Fibroblast of pulmonary artery (primary cell): ENCODE data around the gene ERC2.

Experiments
- DNase-seq: peaks from one replicate; pipeline ENCODE4 v3.0.0-alpha.2; 2010; ENCODE audit warnings: low read depth
- H3K4me3 ChIP-seq: replicated peaks from 2 replicates; pipeline ENCODE4 v1.5.1; 2011; ENCODE audit warnings: low read depth, mild to moderate bottlenecking, control low read depth, low read length, moderate library complexity
- CTCF ChIP-seq: IDR thresholded peaks from 2 replicates; pipeline ENCODE4 v1.5.1; 2011; ENCODE audit warnings: mild to moderate bottlenecking, control low read depth, low read length, inconsistent platforms; ENCODE audit errors: missing control alignments

The ERC2 gene

GRCh38 chr3:56001991-56002390, 466.3 kb downstream of the ERC2 start:
- DNase-seq, result no peak
- no peak overlapping the region for H3K4me3 ChIP-seq
- no peak for TF ChIP-seq CTCF

- DNase-seq, result no peak
- H3K4me3 ChIP-seq, result no peak overlapping the region
- TF ChIP-seq CTCF, result no peak
Measured at GRCh38 chr3:56001537-56001936, 466.7 kb downstream of the ERC2 start.

- DNase-seq, result no peak
Measured at GRCh38 chr3:55989366-55989765, 478.9 kb downstream of the ERC2 start.

GRCh38 chr3:55988905-55989304, 479.4 kb downstream of the ERC2 start:
- no peak overlapping the region for H3K4me3 ChIP-seq
- DNase-seq, result no peak
- TF ChIP-seq CTCF, result no peak

More at GRCh38 chr3:55989366-55989765, 478.9 kb downstream of the ERC2 start:
- TF ChIP-seq CTCF, result no peak
- H3K4me3 ChIP-seq, result no peak overlapping the region

- no peak for DNase-seq
- TF ChIP-seq CTCF, result no peak
- H3K4me3 ChIP-seq, result no peak overlapping the region
Measured at GRCh38 chr3:55984626-55985025, 483.6 kb downstream of the ERC2 start.

- no peak for TF ChIP-seq CTCF
Measured at GRCh38 chr3:55978953-55979352, 489.3 kb downstream of the ERC2 start.

GRCh38 chr3:55974421-55975165, 493.7 kb downstream of the ERC2 start:
- no peak for TF ChIP-seq CTCF
- no peak overlapping the region for H3K4me3 ChIP-seq
- DNase-seq, result no peak

More at GRCh38 chr3:55978953-55979352, 489.3 kb downstream of the ERC2 start:
- DNase-seq, result no peak
- H3K4me3 ChIP-seq, result no peak overlapping the region
